Stimulated activated CD8-positive, alpha-beta memory T cell treated with anti-CD3 and anti-CD28 coated beads, Interleukin-7, amount 100 ng/mL, for 4 hours (primary cell): ENCODE data around the gene STARD13.
"Not testable (repeated sequence)": the region's sequence is repeated elsewhere in the genome, so short reads cannot be mapped to it uniquely, and the experiment has no call there.

Experiments
- DNase-seq, 2 donors: peaks; one replicate each; pipeline ENCODE4 v3.0.0-alpha.2; 2020; ENCODE audit warnings: low read depth in 2 of 2

STARD13 gene

GRCh38 chr13:33257841-33258807 lies 27.4 kb downstream of the STARD13 start:
- DNase-seq = no peak

GRCh38 chr13:33256148-33256840 lies 29.3 kb downstream of the STARD13 start:
- DNase-seq = no peak

GRCh38 chr13:33252135-33252534 lies 33.4 kb downstream of the STARD13 start:
- no peak for DNase-seq

- no peak for DNase-seq
These were observed 34.4 kb downstream of the STARD13 start for GRCh38 chr13:33251131-33251661.

- DNase-seq = no peak
These were observed 34.9 kb downstream of the STARD13 start for GRCh38 chr13:33250609-33251008.

GRCh38 chr13:33249894-33250293 lies 35.7 kb downstream of the STARD13 start:
- DNase-seq = no peak

- no peak for DNase-seq
These were observed 36.5 kb downstream of the STARD13 start for GRCh38 chr13:33249066-33249465.

- DNase-seq = no peak
These were observed 39.9 kb downstream of the STARD13 start for GRCh38 chr13:33245505-33246158.

- DNase-seq = no peak
These were observed 40.7 kb downstream of the STARD13 start for GRCh38 chr13:33244907-33245287.

GRCh38 chr13:33244210-33244906 lies 41.2 kb downstream of the STARD13 start:
- no peak for DNase-seq

- DNase-seq = no peak
These were observed 42.5 kb downstream of the STARD13 start for GRCh38 chr13:33242984-33243617.

GRCh38 chr13:33242372-33242771 lies 43.2 kb downstream of the STARD13 start:
- not testable (repeated sequence) for DNase-seq

GRCh38 chr13:33236021-33236420 lies 49.5 kb downstream of the STARD13 start:
- no peak for DNase-seq

GRCh38 chr13:33235564-33235963 lies 50.0 kb downstream of the STARD13 start:
- DNase-seq = no peak

- no peak for DNase-seq
These were observed 50.5 kb downstream of the STARD13 start for GRCh38 chr13:33235078-33235477.

- DNase-seq = no peak
These were observed 52.0 kb downstream of the STARD13 start for GRCh38 chr13:33233547-33233946.

- DNase-seq = no peak
These were observed 52.7 kb downstream of the STARD13 start for GRCh38 chr13:33232883-33233282.

GRCh38 chr13:33231339-33231738 lies 54.2 kb downstream of the STARD13 start:
- DNase-seq = no peak

- no peak for DNase-seq
These were observed 55.2 kb downstream of the STARD13 start for GRCh38 chr13:33230178-33230881.

GRCh38 chr13:33229446-33230177 lies 55.9 kb downstream of the STARD13 start:
- no peak for DNase-seq
